ENCODE data around the gene COX7B2.

COX7B2 gene, protein sequence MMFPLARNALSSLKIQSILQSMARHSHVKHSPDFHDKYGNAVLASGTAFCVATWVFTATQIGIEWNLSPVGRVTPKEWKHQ

DNA sequence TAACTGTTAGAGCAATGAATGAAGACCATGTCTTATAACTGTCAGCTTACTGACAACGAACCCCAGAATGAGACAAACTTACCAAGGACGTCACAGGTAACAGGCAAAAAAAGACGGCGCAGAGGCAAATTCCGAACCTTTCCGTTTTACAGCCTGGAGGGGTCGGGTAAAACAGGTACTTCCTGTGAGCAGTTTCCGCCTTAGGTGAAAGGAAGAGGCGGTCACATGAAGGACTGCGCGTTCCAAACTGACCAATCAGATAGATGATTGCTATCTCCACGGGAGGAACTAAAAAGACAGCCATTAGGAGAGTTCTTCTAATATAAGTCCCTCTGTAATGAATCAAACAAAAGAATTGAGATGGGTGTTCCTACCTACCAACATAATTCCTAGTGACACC, at the start of gene COX7B2:
COX7B2 (minus strand) TSS at position 168 of the 400 bp plus-strand sequence. CDS start 174,053 bp downstream, outside the sequence.
- DNase-seq = no peak

DNA sequence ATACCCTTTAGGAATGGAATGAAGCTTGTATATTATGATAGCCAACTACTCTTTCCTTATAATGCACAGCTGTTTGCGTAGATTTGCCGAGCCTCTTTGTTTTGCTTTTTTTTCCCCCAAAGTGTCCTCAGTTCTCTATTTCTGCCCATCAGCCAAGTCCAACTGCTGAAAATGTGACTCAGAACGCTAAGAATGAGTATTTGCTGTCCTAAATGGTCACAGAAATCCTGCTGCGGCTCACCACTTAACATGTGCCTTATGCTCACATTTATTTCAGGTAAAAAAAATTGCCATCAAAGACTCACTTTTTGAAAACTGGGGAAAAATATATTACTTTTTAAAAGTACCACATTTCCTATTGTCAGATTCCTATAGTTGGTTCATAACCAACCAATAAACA, 47.4 kb upstream of the COX7B2 start:
- no peak for DNase-seq

DNA sequence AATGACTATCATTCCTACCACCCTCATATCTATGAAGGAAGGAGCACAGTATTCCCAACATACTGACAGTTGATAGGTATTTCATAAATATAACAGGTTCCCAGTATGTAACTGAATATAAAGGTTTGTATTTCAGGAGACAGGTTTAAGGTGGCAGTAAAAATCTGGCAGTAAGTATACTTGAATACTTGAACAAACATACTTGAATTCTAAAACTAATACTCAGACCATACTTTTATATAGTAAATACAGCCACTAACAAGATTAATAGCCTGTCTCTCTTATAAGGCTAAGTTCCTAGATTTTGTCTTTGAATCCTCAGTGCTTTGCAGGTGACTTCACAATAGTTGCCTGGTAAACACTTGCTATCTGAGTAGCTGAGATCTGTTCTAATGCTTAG, 46.6 kb upstream of the COX7B2 start:
- DNase-seq = no peak

DNA sequence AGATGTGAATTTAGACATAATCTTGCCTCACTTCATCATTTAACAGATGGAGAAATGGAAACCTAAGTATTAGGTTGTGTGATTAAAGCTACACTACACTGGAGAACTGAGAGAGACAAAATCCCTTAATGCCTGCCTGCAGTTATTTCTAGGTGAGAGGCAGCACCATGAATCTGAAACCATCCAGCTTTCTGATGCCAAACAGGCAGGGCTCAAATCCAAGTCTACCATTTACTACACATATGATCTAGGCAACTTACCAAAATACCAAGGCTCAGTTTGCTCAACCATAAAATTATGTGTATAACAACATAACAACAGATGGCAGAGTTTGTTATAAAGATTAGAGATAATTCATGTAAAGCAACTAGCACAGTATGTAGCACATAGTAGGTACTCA, 45.6 kb upstream of the COX7B2 start:
- DNase-seq = no peak

DNA sequence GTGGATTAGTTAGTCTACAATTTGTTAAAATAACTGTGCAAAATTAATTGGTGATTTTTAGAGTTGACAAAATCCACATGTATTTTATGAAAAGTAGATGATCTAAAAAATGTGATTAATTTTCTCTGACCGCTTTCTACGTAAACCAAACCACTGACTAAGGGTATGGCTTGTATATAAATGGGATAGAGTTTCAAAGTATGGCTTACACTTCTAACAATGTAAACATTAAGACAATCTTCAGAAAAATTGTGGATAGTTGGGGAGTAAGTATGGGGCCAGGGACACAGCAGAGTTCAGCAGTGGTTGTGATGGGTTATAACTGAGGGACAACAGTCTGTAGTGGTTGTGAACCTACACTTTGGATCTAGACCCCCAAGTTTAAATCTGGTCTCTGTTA, 44.5 kb upstream of the COX7B2 start:
- DNase-seq = no peak

DNA sequence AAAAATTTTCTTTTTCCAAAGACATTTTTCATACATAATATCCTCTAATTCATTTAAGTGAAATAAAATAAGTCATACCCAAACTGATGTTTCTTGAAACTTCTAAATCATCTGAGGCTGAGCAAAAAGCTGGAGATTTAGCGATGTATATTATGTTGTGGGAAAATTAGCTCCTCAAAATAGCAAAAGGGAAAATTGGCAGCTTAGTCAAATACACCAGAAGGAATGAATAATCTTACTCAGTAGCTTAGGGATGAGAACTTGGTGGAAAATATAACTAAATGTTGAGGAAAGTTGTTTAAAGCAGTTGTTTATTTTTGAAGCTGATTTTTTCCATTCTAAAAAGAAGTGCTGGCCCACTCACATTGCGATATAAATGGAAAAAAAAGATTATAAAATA, 43.4 kb upstream of the COX7B2 start:
- no peak for DNase-seq

DNA sequence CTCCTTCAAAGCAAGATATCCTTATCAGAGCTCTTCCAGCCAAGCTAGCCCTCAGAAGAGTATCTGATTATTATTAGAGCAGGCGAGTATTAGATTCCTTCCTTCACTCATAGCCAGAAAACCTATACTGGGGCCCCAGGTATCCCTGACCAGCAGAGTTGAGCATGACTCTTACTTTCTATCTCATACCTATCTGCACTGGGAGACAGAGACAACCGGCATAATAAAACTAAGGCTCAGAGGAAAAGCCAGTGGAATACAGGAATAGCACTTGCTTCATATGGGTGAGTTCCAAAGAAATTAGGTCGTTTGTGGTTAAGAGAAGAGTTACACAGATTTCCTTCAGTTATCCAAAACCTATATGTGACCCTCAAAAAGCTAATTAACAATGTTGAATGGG, 41.8 kb upstream of the COX7B2 start:
- no peak for DNase-seq

DNA sequence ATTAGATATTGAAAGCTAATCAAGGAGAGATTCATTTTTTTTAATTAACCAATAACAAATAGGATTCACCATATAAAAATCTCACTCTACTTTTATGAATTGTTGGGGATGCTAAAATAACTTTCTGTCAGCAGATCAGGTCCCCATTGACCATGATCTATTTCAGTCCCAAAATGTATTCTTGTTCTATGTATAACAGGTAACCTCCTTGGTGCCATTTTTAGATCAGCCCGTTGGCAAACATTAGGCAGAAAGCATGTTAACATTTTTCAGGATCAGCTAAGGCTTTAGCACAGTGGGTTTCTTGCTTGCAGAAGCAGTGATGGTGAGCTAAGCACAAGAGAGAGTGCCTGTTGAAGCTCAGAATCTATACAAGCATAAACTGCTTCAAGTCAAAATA, 40.8 kb upstream of the COX7B2 start:
- no peak for DNase-seq

DNA sequence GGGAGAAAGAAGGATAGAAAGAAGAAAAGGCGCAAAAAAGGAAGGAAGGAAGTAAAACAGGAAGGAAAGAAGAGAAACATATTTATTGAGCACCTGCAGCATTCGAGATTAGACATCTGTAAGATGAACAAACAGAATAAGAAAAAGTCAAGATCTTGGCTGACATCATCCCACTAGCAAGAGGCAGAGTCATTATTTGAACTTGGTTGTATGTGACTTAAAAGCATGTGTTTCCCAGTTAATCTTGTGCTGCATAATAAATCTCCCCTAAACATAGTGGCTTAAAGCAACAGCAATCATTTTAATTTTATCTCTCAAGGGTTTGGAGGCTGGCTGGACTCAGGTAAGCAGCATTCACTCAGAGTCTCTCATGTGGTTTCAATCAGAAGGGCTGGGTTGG, 38.5 kb upstream of the COX7B2 start:
- DNase-seq = no peak

DNA sequence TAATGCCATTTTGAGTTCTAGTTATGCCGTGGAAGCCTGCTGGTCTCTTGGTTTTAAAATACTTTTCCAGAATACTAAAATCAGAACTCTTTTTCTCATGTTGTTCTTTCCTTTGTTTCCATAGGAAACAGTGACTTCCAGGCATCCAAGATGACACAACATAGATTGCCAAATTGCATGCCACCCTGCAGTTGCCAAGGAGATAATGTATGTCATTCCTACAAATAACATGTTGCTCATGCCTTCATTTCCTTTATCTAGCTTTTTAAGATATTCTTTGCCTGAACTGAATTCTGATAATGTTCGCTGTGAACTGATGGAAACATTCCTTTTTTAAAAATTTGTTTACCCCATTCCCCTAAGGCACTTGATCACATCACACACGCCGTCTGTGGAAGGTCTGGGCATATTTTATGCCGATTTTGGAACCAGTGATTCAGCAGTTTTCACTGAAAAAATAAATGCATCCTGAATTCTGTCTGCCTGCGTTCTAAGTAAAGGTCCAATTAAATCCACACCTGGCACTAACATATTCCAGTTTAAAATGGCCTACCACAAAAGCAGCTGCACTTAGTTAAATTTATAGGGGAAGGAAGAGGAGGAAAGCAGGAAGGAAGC, 38.0 kb upstream of the COX7B2 start:
- no peak for DNase-seq

DNA sequence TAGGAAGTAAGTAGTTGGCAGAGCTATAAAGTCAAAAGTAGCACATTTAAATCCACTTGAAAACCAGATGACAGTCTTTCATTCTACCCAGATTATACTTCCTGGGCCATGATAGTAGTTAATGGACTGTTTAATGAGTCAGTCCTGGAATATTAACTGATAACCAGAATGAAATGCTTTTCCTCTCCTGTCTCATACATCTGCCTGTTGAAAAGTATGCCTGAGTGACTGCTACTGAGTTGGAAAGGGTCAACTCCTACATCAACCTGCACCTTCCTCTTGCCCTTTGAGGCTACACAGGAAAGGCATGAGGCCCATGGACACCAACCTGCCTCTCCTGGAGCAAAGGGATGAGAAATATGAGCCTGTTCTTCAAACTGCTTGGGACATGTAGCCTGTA, 36.0 kb upstream of the COX7B2 start:
- DNase-seq = no peak

DNA sequence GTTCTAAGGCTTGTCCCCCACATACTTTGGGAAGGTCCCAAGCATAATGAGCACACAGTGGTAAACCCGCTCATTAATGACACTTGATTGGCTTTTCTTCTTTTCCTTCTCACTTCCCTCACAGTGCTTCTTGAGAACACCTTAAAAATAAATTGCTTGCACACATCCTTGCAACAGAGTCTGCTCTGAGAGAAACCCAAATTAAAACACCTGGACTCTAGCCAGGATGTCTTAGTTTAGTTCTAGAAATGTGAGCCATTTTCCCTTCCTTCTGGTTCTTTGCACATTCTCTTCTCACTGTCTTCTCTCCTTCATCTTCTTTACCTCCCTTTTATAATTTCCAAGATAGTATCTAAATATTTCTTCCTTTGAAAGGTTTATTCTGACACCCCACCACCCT, 35.3 kb upstream of the COX7B2 start:
- DNase-seq = no peak

DNA sequence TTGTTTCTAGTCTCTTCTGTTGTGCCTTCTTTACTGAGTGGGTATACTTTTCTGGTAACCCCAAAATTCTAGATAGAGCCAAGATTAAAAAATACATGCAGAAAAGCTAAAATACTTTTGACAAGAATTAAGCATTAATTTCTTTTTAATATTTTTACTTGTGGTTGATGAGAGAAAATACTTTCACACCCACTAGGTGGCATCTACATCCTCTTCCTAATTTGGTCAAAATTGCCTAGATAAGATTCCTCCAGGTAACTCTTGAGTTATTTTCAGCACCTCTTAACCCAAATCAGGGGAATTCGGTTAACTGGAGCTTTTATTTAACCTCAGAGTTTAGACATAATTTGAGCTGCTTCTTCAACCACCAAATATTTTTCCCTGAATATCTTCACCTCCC, 28.4 kb upstream of the COX7B2 start:
- DNase-seq = no peak

DNA sequence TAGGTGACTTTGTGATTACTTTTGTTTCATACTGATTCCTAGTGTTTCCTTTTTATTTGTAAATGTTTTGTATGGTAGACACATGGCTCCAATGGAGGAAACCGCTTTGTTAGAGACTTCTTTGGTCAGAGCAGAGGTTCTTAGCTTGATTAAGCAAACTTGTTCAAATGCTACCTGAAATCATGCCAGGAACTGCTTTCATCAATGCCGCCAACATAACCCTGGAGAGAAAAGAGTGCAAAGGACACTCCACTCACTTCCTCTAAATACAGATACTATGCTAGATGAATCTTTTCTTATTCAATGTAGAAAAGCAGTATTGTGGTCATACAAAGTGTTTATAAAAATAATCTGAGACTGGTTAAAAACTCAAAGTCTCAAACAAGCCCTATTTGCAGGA, 25.7 kb upstream of the COX7B2 start:
- no peak for DNase-seq

DNA sequence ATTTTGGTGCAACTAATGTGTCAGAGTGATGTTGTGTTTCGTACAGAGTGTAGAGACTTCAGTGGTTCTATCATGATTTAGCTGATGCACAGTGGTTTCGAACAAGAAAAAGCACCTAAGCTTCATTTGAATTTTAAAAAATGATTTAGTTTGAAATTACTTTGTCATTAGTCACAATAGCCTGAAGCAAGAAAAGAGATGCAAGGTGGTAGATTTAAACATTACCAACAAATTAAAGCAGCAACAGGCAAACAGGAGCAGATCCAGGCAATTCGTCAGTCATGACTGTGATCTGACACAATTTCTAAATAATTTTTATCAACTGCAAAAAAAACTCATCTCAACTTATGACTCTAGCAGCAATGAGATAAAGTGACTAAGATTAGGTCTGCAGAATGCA, 24.6 kb upstream of the COX7B2 start:
- no peak for DNase-seq

DNA sequence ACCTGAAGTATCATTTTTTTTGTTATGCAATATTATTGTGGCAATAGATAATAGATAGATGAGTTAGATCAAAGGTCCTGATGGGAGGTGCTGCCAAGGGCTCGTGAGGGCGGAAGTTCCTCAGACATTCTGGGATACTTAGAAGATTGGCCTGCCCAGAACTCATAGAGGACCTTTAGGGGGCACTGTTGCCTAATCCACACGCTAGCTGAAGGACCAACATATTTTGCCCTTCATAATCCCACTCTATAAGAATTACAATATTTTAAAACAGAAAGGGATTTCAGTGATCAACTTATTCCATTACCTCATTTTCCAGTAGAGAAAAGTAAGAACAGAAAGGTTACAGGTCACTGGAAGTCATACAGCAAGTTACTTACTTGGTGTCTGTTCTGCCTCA, 22.9 kb upstream of the COX7B2 start:
- DNase-seq = no peak

DNA sequence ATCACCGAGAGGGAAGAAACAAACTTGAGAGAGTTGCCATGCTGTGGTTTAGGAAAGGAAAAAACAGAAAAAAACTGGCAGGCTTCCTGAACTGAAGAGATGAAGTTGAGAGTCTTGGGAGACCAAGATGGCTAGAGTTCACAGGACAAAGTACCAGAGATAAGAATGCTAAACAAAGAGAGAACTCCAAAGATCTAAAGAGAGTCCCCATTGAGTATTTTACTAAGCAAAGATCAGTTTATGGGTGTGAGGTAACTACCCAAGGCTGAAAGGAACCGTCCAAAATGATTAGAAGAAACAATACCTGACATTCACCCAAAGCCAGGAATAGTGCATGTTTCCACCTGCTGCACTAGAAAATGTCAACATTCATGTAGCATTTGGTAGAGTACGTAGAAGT, 21.8 kb upstream of the COX7B2 start:
- DNase-seq = no peak

DNA sequence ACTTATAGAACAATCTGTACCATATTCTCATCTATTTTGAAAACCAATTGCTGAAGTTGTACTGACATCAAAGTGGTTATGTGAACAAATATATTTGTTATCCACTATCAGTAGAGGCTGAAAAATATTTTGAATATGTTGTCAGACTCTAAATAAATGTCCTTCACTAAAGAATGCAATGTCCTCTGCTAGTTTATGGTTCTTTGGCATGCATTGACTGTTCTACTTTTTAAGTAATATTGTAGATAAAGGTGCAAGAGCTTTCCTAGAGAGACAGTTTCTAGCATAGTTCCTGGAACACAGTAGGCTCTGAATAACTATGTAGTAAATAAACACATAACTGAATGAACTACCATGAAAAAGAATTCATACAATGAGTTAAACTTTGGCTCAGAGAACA, 18.2 kb upstream of the COX7B2 start:
- DNase-seq = no peak

DNA sequence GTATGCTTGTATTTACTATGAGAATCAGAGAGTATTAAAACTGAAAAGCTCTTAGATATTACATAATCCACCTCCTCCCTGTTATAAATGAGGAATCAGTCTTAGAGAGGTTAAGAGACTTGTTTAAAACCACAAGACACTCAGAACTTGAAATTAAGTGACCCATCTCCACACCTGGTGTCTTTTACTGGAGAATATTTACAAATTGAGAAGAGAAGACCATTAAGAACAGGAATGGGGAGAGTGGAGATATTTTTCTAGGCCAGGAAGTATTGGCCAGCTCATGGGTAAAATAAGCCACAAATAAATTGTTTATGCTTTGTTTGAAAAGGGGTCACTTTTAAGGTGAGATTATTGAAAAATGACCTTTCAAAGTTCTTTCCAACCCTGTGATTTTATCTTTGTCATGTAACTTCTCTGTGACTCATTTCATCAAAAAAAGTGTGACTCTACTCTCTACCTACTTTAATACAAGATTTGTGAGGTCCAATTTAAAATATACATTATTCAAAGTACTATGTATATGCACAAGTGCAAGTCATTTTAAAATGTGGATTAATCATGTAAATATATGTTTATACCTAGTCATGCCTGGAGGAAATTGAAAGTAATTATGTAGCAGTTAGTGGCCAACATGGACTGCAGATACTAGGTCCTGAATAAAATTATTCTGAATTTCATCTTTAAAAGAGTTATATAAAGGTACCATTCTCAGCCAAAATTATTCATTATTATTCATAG, 15.9 kb upstream of the COX7B2 start:
- no peak for DNase-seq

DNA sequence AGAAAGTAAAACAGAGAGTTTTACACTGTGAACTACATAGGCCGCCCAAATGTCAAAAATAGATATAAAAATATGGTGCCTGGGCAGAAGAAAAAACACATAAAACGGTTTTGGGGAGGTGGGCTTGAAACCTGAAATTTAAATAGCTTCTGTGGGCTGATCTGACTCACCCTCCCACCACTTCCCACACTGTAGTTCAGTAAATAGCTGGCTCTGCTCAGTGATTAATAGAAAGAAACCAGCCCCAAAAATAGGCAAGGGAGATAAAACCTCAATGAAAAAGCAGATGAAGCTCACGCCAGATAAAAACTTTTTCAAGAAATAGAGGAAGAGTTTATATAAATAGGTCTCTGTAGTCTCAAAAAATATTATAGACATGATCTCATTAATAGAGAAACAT, 13.2 kb upstream of the COX7B2 start:
- no peak for DNase-seq

DNA sequence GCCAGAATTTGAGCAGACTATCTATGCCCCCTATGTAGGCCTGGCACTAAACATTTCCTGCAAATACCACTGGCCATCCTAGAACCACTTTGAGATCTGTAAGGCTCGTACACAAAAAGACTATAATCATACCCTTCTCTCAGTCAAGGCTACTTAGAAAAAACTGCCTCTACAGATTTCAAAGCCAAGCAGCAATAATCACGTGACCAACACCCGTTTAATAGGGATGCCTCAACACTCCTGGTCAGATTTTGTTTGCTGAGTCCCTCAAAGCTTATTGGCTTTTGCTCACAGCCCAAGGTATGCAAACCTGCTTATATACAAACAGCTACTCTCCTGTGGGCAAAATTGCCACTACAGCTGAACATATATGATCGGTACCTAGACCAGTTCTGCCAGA, 897 bp downstream of the COX7B2 start:
- no peak for DNase-seq

DNA sequence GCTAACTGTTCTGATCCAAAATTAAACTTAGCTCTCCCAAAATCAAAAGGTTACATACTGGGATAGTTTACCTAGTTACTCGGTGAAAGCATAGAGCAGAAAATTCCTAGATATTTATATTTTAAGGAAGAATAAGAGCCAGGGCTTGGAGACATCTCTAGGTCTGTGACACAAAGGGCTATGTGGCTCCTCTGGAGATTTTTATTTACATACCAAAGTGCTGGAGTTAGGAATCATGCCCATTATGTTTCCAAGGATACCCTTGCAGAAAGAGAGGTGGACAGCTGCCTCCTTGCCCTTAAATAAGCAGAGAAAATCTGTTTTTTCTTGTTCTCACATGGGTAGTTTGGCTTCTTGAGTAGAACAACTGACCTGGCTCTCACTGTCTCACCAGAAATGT, 9.0 kb downstream of the COX7B2 start:
- DNase-seq = no peak

DNA sequence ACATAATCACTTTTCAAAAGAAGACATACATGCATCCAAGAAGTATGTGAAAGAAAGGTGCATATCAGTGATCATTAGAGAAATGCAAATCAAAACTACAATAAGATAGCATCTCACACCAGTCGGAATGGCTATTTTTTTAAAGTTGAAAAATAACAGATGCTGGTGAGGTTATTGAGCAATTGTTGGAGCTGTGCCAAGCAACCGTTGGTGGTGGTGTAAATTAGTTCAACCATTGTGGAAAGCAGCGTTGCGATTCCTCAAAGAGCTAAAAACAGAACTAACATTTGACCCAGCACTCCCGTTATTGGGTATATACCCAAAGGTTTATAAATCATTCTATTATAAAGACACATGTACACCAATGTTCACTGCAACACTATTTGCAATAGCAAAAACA, 14.2 kb downstream of the COX7B2 start:
- DNase-seq = no peak

DNA sequence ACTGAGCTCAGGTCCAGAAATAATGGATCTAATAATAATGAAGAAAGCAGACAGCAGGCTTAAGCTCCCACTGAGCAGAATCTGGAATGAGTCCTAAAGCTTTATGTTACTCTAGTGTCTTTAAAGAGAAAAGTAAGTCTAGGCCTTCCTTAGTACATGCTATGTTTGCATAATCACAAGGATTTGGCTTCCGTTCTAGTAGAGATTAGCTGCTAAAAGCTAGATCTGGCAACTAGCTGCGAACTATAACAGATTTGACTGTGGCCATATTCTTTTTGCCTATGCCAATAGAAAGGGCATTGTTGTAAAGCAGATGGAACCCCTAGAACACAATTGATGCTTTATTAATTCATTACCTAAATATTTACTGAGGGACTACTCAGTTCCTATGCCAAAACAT, 19.0 kb downstream of the COX7B2 start:
- no peak for DNase-seq

DNA sequence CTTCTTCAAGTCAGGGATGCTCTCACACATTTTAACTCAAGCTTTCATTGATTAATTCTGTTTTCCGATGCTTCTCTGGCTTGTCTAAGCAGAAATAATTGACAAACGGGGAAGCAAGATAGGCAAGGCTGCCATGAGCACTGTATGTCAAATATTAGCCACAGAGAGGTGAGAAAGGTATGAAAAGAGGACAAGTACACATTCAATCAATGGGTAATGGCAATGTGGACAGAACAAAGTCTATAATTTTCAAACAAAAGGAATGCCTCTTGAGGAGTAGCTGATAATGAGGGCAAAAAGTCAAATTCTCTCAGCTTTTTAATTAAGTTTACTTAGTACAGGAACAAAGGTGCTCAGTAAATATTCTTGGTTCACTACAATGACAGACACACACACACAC, 19.6 kb downstream of the COX7B2 start:
- DNase-seq = no peak
